ENCODE data around the gene SHE. TPM values are rescaled to one million over a fixed set of nuclear protein-coding genes. Genes with fewer than 3 reads are reported as not detected.
"Not testable (repeated sequence)": the region's sequence is repeated elsewhere in the genome, so short reads cannot be mapped to it uniquely, and the experiment has no call there.

Gene SHE
- total RNA-seq, 2 experiments from 2014 or later: not detected

DNA sequence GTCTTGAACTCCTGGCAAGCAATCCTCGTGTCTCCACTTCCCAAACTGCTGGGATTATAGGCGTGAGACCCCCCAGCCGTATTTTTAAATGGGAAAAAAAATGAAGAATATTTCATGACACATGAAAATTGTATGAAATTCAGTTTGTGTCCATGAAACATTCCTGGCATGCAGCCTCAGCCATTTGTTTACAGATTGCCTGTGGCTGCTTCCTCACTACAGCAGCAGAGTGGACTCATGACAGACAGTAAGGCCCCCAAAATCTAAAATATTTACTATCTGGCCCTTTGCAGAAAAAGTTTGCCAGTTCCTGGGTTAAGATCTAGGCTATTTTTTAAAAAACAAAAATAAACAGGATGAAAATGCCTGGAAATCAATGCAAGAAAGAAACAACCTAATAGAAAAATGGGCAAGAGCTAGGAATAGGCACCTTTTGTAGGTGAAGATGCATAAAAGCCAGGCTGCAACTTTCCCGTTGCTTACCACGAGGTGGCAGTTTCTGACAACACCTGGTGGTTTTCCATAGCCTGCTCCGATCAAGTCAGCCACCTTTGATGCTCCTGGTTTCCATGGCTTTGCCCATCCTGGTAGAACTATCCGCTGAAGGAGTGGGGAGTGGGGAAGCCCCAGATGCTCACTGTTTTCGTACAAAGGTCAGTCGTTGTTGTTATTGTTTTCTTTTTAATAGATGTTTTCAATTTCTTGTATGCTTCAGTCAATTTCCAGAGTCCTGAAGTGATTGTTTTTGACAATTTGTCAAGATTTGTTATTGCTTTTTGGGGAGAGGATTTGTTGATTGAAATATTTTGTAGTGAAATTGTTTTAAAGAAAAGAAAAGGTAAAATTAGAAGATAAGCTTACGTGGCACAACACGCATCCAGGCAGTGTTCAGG, 32.0 kb upstream of the SHE start:
- POLR2A ChIA-PET: interaction anchor here (0.6 kb wide), 1 partner anchor 556 kb away, joined by 3 read pairs; no protein-coding TSS in a partner anchor
- DNase-seq (ENCODE audit: low spot score): peak; percentile 49
- BruUV-seq (replicated peaks): no TSS peak
- Histone ChIP-seq H2AFZ (ENCODE audit: low read length) (no peak overlapping the region), H3K9me3 (ENCODE audit: low read length) (no peaks in the 10 kb centered on the region), H3K79me2 (ENCODE audit: insufficient read depth, low read depth, low read length) (no peaks in the 10 kb centered on the region), H3K4me2 (ENCODE audit: low read length) (no peak overlapping the region), H3K36me3 (ENCODE audit: insufficient read depth, low read length) (no peaks in the 10 kb centered on the region), H3K4me1 (ENCODE audit: insufficient read depth, low read length, poor library complexity, severe bottlenecking) (no peaks in the 10 kb centered on the region), H4K20me1 (ENCODE audit: insufficient read depth, low read length) (no peaks in the 10 kb centered on the region), H3K4me3 (ENCODE audit: low read depth, low read length, poor library complexity, severe bottlenecking) (no peak overlapping the region), H3K9me2 (ENCODE audit: insufficient read depth, low read length) (no peaks in the 10 kb centered on the region), H3K27ac (ENCODE audit: low read depth, low read length, poor library complexity, severe bottlenecking) (no peak overlapping the region)
- CTCF ChIA-PET (ENCODE audit: unreplicated experiment): no interaction called here
- TF ChIP-seq, protein P1, sequence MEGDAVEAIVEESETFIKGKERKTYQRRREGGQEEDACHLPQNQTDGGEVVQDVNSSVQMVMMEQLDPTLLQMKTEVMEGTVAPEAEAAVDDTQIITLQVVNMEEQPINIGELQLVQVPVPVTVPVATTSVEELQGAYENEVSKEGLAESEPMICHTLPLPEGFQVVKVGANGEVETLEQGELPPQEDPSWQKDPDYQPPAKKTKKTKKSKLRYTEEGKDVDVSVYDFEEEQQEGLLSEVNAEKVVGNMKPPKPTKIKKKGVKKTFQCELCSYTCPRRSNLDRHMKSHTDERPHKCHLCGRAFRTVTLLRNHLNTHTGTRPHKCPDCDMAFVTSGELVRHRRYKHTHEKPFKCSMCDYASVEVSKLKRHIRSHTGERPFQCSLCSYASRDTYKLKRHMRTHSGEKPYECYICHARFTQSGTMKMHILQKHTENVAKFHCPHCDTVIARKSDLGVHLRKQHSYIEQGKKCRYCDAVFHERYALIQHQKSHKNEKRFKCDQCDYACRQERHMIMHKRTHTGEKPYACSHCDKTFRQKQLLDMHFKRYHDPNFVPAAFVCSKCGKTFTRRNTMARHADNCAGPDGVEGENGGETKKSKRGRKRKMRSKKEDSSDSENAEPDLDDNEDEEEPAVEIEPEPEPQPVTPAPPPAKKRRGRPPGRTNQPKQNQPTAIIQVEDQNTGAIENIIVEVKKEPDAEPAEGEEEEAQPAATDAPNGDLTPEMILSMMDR (conservative IDR thresholded peaks at IDR 0.05; ENCODE audit: low read length): peak; percentile 77
- TF ChIP-seq EZH2phosphoT487 (IDR thresholded peaks at IDR 0.05; ENCODE audit: borderline replicate concordance, low read depth, low read length): no peak
- intact Hi-C loops (cut with micrococcal nuclease; ENCODE audit: unreplicated experiment): no loop called here

DNA sequence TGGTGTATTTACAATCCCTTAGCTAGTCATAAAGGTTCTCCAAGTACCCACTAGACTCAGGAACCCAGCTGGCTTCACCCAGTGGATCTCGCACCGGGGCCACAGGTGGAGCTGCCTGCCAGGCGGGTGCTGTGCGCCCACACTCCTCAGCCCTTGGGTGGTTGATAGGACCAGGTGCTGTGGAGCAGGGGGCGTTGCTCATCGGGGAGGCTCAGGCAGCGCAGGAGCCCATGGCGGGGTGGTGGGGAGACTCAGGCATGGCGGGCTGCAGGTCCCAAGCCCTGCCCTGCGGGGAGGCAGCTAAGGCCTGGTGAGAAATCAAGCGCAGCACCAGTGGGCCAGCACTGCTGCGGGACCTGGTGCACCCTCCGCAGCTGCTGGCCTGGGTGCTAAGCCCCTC, 29.7 kb upstream of the SHE start:
- BruUV-seq (replicated peaks): not testable (repeated sequence)

DNA sequence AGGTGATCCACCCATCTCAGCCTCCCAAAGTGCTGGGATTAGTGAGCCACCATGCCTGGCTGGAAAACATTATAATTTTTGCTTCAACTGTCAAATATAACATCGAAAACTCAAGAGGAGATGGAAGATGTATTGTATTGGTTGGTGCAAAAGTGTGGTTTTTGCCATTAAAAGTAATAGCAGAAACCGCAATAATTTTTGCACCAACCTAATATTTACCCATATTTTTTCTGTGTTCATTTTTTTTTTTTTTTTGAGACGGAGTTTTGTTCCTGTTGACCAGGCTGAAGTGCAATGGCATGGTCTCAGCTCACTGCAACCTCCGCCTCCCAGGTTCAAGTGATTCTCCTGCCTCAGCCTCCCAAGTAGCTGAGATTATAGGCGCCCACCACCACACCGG, 27.1 kb upstream of the SHE start:
- no TSS peak for BruUV-seq (replicated peaks)

More for the DNA sequence above, 29.7 kb upstream of the SHE start:
- POLR2A ChIA-PET; CTCF ChIA-PET (ENCODE audit: unreplicated experiment); H3K27ac ChIP-seq (ENCODE audit: low read depth, low read length, poor library complexity, severe bottlenecking); DNase-seq (ENCODE audit: low spot score); H3K9me3 ChIP-seq (ENCODE audit: low read length); H3K9me2 ChIP-seq (ENCODE audit: insufficient read depth, low read length); intact Hi-C loops (cut with micrococcal nuclease; ENCODE audit: unreplicated experiment); H3K36me3 ChIP-seq (ENCODE audit: insufficient read depth, low read length); H3K4me3 ChIP-seq (ENCODE audit: low read depth, low read length, poor library complexity, severe bottlenecking); H4K20me1 ChIP-seq (ENCODE audit: insufficient read depth, low read length); H3K79me2 ChIP-seq (ENCODE audit: insufficient read depth, low read depth, low read length); H3K4me1 ChIP-seq (ENCODE audit: insufficient read depth, low read length, poor library complexity, severe bottlenecking); H2AFZ ChIP-seq (ENCODE audit: low read length); H3K4me2 ChIP-seq (ENCODE audit: low read length): not testable (repeated sequence)

More for the DNA sequence above, 27.1 kb upstream of the SHE start:
- intact Hi-C loops (cut with micrococcal nuclease; ENCODE audit: unreplicated experiment): no loop called here
- Histone ChIP-seq H3K9me3 (ENCODE audit: low read length) (no peaks in the 10 kb centered on the region), H3K4me3 (ENCODE audit: low read depth, low read length, poor library complexity, severe bottlenecking) (no peak overlapping the region), H4K20me1 (ENCODE audit: insufficient read depth, low read length) (no peaks in the 10 kb centered on the region), H3K4me1 (ENCODE audit: insufficient read depth, low read length, poor library complexity, severe bottlenecking) (no peaks in the 10 kb centered on the region), H2AFZ (ENCODE audit: low read length) (no peak overlapping the region), H3K79me2 (ENCODE audit: insufficient read depth, low read depth, low read length) (no peaks in the 10 kb centered on the region), H3K36me3 (ENCODE audit: insufficient read depth, low read length) (no peaks in the 10 kb centered on the region), H3K27ac (ENCODE audit: low read depth, low read length, poor library complexity, severe bottlenecking) (no peak overlapping the region), H3K4me2 (ENCODE audit: low read length) (no peak overlapping the region), H3K9me2 (ENCODE audit: insufficient read depth, low read length) (no peaks in the 10 kb centered on the region)
- no peak for DNase-seq (ENCODE audit: low spot score)
- ChIA-PET CTCF (ENCODE audit: unreplicated experiment) (no interaction called here), POLR2A (no interaction called here)
- no peak for TF ChIP-seq EZH2phosphoT487 (IDR thresholded peaks at IDR 0.05; ENCODE audit: borderline replicate concordance, low read depth, low read length)
- TF ChIP-seq, protein P1 (conservative IDR thresholded peaks at IDR 0.05; ENCODE audit: low read length): no peak

Measured in OCI-LY7 (cell line).